HG03442 (cell line): Measurements from ENCODE around the gene ENPP6.

Experiments
- ATAC-seq: cut with Tn5 transposase; IDR thresholded peaks from one replicate; pipeline ENCODE4 v1.9.1; 2021; ENCODE audit warnings: mild to moderate bottlenecking, moderate library complexity; ENCODE audit not compliant: unreplicated experiment

Gene ENPP6

DNA sequence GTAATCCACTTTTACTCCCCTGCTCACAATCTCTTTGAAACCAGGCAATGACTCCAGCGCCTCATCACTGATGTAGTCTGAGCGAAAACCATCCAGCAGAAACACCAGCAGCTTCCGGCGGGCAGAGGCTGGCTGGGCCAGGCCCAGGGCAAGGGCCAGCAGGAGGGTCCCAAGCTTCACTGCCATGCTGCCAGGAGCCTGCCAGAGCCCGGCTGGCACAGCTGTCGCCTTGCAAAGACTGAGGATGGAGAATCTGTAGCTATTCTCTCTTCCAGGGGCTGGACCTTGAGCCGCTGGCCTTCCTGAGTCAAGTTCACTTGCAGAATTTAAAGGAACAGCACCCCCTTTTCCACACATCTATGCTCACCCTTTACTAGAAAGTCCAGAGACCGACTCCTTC, at the start of gene ENPP6:
ENPP6 (minus strand) TSS at position 240 of the 400 bp plus-strand sequence; CDS start at position 186, 54 bp downstream.
- ATAC-seq, result no peak

- no peak for ATAC-seq
Observed at GRCh38 chr4:184267206-184267608, 49.5 kb upstream of the ENPP6 start.

- peak; percentile 15 for ATAC-seq
Observed at GRCh38 chr4:184265546-184266351, 48.1 kb upstream of the ENPP6 start.

- peak; percentile 28 for ATAC-seq
Observed at GRCh38 chr4:184263910-184264732, 46.4 kb upstream of the ENPP6 start.

DNA sequence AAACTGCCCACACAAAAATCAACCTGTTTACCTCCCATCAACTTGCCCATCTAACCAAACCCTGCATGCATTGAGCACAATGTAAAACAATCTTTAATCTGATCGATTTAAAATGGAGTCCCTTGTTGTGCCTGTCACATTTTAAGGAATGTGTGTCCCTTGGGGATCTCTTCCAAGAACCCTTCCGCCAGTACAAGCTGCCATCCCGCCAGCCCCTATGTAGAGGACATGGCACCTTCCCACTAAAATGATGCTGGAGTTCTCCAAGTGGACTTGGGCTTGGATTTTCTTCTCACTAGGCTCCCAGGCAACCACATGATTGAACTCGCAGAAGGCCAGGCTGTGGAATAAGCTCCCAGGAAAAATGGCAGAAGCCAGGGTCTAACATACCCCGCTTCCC, 45.8 kb upstream of the ENPP6 start:
- no peak for ATAC-seq

- ATAC-seq, result no peak
Observed at GRCh38 chr4:184262901-184263300, 45.2 kb upstream of the ENPP6 start.

GRCh38 chr4:184261246-184261645, 43.6 kb upstream of the ENPP6 start:
- no peak for ATAC-seq

DNA sequence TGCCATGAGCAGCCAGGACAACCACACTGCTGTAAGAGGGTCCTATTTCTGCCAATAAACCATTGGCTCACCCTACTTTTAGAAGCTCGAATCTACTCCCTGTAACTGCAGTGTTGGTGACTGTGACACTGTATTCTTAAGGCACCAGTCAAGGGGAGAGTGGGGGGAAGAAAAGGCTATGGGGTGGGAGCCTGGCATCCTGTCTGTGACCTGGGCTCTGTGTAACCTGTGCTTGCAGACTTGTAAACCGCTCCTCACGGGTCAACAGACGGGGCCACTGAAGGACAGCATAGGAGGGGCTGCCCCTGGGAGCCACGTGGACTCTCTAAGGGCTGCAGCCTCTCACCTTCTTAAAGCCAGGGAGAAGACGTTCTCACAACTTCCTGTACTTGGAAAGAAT, 42.2 kb upstream of the ENPP6 start:
- ATAC-seq, result no peak

GRCh38 chr4:184259081-184259480, 41.4 kb upstream of the ENPP6 start:
- no peak for ATAC-seq

DNA sequence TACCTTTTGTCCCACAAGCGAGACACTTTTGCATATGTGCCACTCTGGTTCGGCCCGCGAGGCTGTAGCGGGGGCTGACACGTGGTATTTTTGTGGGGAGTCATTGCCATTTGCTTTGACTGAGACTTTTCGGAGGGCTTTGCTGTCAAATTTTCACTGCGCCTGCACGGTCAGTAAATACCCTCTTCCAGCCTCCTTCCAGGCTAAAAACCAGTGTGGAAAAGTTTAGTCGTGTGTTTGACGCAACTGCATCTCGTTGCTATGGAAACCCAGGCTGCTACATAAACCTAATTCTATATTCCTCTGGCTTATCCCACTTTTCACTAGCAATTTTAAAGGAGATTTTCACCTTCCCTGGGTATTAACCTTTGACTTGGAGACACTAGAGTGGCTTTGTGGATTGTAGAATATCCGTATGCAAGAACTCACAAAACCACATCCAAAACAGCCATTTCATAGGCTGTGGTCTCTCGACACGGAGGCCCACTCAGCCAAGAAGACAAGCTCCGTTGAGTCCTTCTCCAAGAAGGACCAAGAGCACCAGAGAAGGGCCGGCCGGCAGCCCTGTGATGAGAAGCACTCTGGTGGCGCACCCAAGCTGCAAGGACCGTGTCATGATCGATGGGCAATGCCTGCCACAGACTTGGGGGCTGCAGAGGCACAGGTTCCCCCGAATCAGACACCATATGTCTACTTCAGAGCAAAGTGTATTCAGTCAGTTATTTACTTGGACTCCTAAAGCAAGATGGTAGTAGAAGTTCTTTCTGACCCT, 38.4 kb upstream of the ENPP6 start:
- no peak for ATAC-seq

DNA sequence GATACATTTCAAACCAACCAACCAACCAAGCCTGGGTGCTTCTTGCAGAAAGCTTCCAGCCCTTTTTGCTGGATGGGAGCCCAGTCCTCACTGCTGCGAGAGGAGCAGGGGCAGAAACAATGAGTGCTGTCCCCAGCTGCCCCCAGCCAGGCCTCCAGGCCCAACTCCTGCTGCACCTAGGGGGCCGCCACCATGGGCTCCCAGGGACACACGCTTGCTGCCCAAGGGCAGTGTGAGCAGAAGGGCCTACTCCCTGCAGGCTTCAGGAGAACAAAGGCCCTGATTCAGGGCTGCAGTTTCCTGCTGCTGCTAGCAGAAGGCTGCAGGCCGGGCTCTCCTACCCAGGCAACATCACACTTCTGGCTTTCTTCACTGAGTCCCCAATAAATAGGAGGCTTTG, 37.7 kb upstream of the ENPP6 start:
- no peak for ATAC-seq

GRCh38 chr4:184253072-184253420, 35.4 kb upstream of the ENPP6 start:
- no peak for ATAC-seq

- no peak for ATAC-seq
Observed at GRCh38 chr4:184252136-184253071, 34.7 kb upstream of the ENPP6 start.

GRCh38 chr4:184251670-184251980, 34.0 kb upstream of the ENPP6 start:
- ATAC-seq, result no peak

- peak; percentile 59 for ATAC-seq
Observed at GRCh38 chr4:184250795-184251669, 33.4 kb upstream of the ENPP6 start.

DNA sequence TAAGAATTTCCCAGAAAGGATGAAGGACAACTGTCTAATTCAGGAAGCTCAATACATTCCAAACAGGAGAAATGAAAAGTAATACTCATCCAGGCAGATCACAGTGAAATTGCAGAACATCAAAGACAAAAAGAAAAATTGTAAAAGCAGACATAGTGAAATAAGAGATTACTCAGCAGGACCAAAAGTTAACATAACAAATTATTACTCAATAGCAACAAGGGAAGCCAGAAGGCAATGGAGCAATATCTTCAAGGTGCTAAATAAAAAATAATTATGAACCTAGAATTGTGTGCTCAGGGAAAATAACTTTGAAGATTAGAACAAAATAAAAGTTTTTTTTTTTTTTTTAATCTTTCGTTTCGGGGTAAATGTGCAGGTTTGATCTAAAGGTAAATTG, 30.5 kb upstream of the ENPP6 start:
- no peak for ATAC-seq

- no peak for ATAC-seq
Observed at GRCh38 chr4:184247421-184247820, 29.7 kb upstream of the ENPP6 start.

- no peak for ATAC-seq
Observed at GRCh38 chr4:184246426-184246825, 28.8 kb upstream of the ENPP6 start.

- no peak for ATAC-seq
Observed at GRCh38 chr4:184238072-184238745, 20.5 kb upstream of the ENPP6 start.
